ENCODE measurements around the gene TRIM45.

DNA sequence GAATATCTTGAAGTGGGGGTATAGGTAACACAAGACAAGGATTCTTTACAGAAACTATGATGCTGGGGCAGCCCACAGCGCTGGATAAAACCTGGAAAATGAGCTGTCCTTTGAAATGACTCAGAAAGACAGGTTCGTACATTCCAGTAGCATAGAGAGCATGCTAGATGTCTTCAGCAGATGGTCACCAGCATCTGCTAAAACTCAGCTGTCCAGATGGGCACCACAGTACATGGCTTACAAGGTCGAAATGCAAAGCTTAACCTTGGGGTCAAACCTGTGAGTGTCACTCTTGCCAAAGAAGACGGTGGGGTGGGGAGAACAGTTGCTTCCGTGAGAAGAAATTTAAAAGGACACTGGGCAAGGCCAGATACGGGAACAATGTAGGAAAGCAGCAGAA is 41.3 kb upstream of the TRIM45 start:
- no peak for TF ChIP-seq CTCF (IDR thresholded peaks at IDR 0.05)
- no peak for TF ChIP-seq EZH2 (IDR thresholded peaks at IDR 0.05)
- TF ChIP-seq EZH2phosphoT487 (IDR thresholded peaks at IDR 0.05): no peak

All from neural progenitor cell (in vitro differentiated cells).